GM06990 (cell line): Measurements from ENCODE around the gene ALK.

Source experiments
- DNase-seq: peaks from one replicate; pipeline ENCODE4 v3.0.0-alpha.2; 2011; ENCODE audit not compliant: insufficient read length; ENCODE audit errors: extremely low read depth
- H3K27me3 ChIP-seq: replicated peaks from 2 replicates; pipeline ENCODE4 v1.6.0; 2011; ENCODE audit warnings: low read length; ENCODE audit not compliant: control insufficient read depth, insufficient read depth
- H3K36me3 ChIP-seq: 2 replicates; pipeline ENCODE4 v1.5.1; 2011; ENCODE audit warnings: low read length; ENCODE audit not compliant: control insufficient read depth, insufficient read depth
- H3K4me3 ChIP-seq: replicated peaks from 2 replicates; pipeline ENCODE4 v1.5.1; 2011; ENCODE audit warnings: low read depth, mild to moderate bottlenecking, control low read depth, low read length
- TF ChIP-seq, protein P1 (sequence below): IDR thresholded peaks from 2 replicates; pipeline ENCODE4 v1.5.1; 2011; ENCODE audit warnings: low read length, control low read depth, mild to moderate bottlenecking, inconsistent platforms; ENCODE audit not compliant: insufficient read depth, poor library complexity, severe bottlenecking

ALK gene

DNA sequence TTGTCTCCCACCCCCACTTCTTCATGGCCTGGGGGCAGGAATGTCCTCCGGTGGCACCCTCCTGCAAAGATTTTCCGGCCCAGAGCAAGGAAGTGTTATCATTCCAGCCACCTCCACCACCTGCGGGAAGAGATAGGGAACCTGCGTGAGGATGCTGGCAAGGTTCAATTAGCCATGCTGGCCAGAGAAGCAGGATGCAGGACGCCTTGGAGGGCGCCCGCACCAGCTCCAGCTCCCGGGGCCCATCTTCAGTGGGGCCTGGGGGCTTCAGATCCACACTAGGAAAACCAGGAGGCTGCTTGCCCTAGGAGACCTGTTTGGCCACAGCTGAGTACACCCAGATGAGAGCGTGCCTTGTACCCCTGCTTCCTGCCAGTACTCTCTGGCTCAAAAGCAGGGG is 692.4 kb downstream of the ALK start:
- Histone ChIP-seq H3K36me3 (no peaks in the 10 kb centered on the region), H3K4me3 (no peak overlapping the region), H3K27me3 (peaks cover 1% of the 10 kb centered on the region; the same call in 1 of the 2 replicates)
- TF ChIP-seq, protein P1, sequence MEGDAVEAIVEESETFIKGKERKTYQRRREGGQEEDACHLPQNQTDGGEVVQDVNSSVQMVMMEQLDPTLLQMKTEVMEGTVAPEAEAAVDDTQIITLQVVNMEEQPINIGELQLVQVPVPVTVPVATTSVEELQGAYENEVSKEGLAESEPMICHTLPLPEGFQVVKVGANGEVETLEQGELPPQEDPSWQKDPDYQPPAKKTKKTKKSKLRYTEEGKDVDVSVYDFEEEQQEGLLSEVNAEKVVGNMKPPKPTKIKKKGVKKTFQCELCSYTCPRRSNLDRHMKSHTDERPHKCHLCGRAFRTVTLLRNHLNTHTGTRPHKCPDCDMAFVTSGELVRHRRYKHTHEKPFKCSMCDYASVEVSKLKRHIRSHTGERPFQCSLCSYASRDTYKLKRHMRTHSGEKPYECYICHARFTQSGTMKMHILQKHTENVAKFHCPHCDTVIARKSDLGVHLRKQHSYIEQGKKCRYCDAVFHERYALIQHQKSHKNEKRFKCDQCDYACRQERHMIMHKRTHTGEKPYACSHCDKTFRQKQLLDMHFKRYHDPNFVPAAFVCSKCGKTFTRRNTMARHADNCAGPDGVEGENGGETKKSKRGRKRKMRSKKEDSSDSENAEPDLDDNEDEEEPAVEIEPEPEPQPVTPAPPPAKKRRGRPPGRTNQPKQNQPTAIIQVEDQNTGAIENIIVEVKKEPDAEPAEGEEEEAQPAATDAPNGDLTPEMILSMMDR = no peak
- DNase-seq = no peak

DNA sequence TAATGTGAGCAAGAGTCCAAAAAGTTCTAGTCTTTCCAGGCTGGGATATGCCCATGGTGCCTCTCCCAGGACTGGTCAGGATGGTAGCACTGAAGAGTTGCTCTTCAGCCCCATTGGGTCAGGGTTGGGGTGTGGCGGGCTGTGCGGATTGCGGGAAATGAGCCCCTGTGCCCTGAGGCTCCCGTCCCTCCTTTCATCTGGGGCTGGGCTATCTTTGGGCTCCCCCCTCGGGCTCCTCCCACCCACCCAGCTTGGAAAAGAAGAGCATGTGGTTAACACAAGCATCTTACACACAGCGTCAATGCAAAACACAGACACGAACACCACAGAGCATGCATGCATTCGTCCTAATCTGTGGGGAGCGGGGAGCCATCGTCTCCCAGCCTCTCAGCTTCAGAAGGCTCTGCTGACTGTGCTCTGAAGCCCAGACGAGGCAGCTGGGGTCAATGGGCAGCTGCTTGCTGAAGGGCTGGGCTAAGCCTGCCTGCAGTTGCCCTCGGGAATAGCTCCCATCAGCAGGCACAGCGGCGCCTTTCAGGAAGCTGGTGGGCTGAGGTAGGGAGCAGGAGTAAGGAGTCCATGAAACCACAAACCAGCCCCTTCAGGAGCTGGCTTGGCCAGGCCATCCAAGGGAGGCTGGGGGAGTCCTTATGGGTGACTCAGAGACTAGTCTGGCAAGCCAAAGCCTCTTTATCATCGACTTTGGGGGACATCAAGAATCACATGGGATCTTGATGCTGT is 693.3 kb downstream of the ALK start:
- Histone ChIP-seq H3K36me3 (no peaks in the 10 kb centered on the region), H3K27me3 (no peaks in the 10 kb centered on the region; the same call in 1 of the 2 replicates), H3K4me3 (no peak overlapping the region)
- DNase-seq = no peak
- TF ChIP-seq, protein P1 = no peak

DNA sequence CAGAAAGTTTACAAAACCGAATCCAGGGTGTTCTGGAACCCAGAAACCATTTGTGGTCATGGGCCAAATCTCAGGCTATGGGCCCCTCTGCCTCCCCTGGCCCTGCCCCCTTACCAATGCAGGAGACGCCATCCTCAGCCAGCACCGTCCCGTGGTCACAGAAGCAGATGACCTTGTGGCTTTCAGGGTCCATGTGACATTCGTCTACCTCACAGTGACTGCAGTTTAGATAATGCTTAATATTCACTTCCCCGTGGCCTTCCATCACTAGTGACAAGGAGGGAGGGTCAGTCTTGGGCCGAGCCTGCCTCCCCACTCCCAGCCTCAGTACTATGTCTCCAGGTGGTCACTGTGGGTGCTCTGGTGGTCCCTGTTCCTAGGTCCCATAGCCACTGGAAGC is 694.6 kb downstream of the ALK start:
- H3K36me3 ChIP-seq = no peaks in the 10 kb centered on the region
- no peak overlapping the region for H3K4me3 ChIP-seq
- H3K27me3 ChIP-seq = no peaks in the 10 kb centered on the region; the same call in 1 of the 2 replicates
- TF ChIP-seq, protein P1 = no peak
- DNase-seq = no peak

DNA sequence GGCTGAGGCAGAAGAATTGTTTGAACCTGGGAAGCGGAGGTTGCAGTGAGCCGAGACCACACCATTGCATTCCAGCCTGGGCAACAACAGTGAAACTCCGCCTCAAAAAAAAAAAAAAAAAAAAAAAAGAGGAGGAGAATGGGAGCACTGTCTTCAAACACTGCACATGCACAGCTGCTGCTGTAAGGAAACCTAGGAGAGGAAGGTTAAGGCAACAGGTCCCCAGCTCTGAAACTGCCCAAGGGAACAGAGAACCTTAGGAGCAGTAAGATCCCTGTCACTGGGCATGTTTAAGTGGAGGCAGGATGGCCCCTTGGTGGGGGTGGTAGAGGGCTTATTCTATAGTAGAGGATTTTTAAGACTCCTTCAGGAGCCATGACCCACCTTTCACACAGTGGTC is 695.0 kb downstream of the ALK start:
- no peaks in the 10 kb centered on the region for H3K36me3 ChIP-seq
- no peak for DNase-seq
- H3K27me3 ChIP-seq = no peaks in the 10 kb centered on the region; the same call in 1 of the 2 replicates
- TF ChIP-seq, protein P1 = no peak
- no peak overlapping the region for H3K4me3 ChIP-seq

DNA sequence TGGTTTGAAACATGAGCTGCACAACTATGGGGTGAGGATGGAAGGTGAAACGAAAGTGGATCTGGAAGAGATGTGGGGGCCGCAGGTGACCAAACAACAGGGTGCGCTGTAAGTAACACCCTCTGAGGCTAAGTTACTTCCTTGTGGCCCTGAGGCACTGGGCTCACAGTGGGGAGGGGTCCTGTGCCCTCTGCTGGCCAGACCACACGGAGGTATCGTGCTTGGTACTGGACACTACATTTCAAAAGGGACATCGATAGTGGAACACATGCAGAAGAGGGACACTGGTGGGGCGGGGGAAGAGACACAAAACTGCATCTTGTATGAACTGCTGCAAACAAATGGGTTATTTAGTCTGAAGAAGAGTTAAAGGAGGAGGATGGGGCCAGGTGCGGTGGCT is 695.6 kb downstream of the ALK start:
- DNase-seq = no peak
- no peaks in the 10 kb centered on the region; the same call in 1 of the 2 replicates for H3K27me3 ChIP-seq
- TF ChIP-seq, protein P1 = no peak
- no peak overlapping the region for H3K4me3 ChIP-seq
- H3K36me3 ChIP-seq = no peaks in the 10 kb centered on the region
